Loucy (cell line): Measurements from ENCODE around the gene AGK.
A peak's percentile ranks its signal among the peaks of the same experiment; 100 is the strongest.

ENCODE experiments used
- H2AFZ ChIP-seq: fragments of 200-600 bp; sonication (generic); 2 replicates; pipeline ENCODE4 v1.6.0; 2016; ENCODE audit warnings: antibody characterized with exemption, mild to moderate bottlenecking, low read length, moderate library complexity
- H3F3A ChIP-seq: fragments of 200-600 bp; 2 replicates; pipeline ENCODE4 v1.6.0; 2016; ENCODE audit warnings: antibody characterized with exemption, low read depth, mild to moderate bottlenecking
- H3K27me3 ChIP-seq: fragments of 200-600 bp; sonication (generic); 2 replicates; pipeline ENCODE4 v1.6.1; 2014; ENCODE audit warnings: low read length, mild to moderate bottlenecking; ENCODE audit not compliant: insufficient read depth, poor library complexity, severe bottlenecking
- H3K36me3 ChIP-seq: fragments of 200-600 bp; sonication (generic); 2 replicates; pipeline ENCODE4 v1.6.1; 2016; ENCODE audit warnings: low read length; ENCODE audit not compliant: insufficient read depth
- H3K4me1 ChIP-seq: fragments of 200-600 bp; sonication (generic); 2 replicates; pipeline ENCODE4 v1.5.1; 2014; ENCODE audit warnings: low read length, mild to moderate bottlenecking; ENCODE audit not compliant: insufficient read depth, poor library complexity, severe bottlenecking
- H3K4me2 ChIP-seq: fragments of 200-600 bp; sonication (generic); 2 replicates; pipeline ENCODE4 v1.6.0; 2014; ENCODE audit warnings: antibody characterized with exemption, low read length, low read depth, mild to moderate bottlenecking; ENCODE audit not compliant: poor library complexity, severe bottlenecking
- H3K4me3 ChIP-seq: fragments of 200-600 bp; sonication (generic); 2 replicates; pipeline ENCODE4 v1.5.1; 2014; ENCODE audit warnings: low read length, mild to moderate bottlenecking, mixed read lengths; ENCODE audit not compliant: poor library complexity, severe bottlenecking
- H3K79me2 ChIP-seq: fragments of 200-600 bp; sonication (generic); 2 replicates; pipeline ENCODE4 v1.6.1; 2014; ENCODE audit warnings: low read length; ENCODE audit not compliant: insufficient read depth
- H3K9ac ChIP-seq: fragments of 200-600 bp; sonication (generic); 2 replicates; pipeline ENCODE4 v1.6.0; 2014; ENCODE audit warnings: mild to moderate bottlenecking, low read depth, low read length, moderate library complexity; ENCODE audit not compliant: poor library complexity, severe bottlenecking
- H3K9me2 ChIP-seq: fragments of 200-600 bp; sonication (generic); replicated peaks from 2 replicates; pipeline ENCODE4 v1.6.1; 2016; ENCODE audit warnings: low read depth, low read length, mixed read lengths
- H3K9me3 ChIP-seq: fragments of 200-600 bp; sonication (generic); 2 replicates; pipeline ENCODE4 v1.6.1; 2014; ENCODE audit warnings: mild to moderate bottlenecking, antibody characterized with exemption, low read length, low read depth; ENCODE audit not compliant: insufficient read depth
- H4K20me1 ChIP-seq: fragments of 200-600 bp; sonication (generic); 2 replicates; pipeline ENCODE4 v1.6.0; 2014; ENCODE audit warnings: antibody characterized with exemption, low read length, mild to moderate bottlenecking; ENCODE audit not compliant: insufficient read depth, poor library complexity, severe bottlenecking
- CTCF ChIP-seq: fragments of 200-600 bp; sonication (generic); conservative IDR thresholded peaks from 2 replicates; pipeline ENCODE4 v1.5.1; 2014; ENCODE audit warnings: mild to moderate bottlenecking, antibody characterized with exemption, low read length
- EZH2phosphoT487 ChIP-seq: fragments of 200-600 bp; IDR thresholded peaks from 2 replicates; pipeline ENCODE4 v1.6.1; 2018; ENCODE audit warnings: antibody characterized with exemption, mild to moderate bottlenecking, moderate library complexity, borderline replicate concordance

Gene AGK

GRCh38 chr7:141701489-141702046, 150.4 kb downstream of the AGK start:
- H2AFZ ChIP-seq: peak overlapping the region; percentile 89
- peak overlapping the region; percentile 55 for H3K9ac ChIP-seq
- no peak for TF ChIP-seq EZH2phosphoT487
- no peak for TF ChIP-seq CTCF
- H3K4me3 ChIP-seq: peak overlapping the region; percentile 87
- H3K9me3 ChIP-seq: no peaks in the 10 kb centered on the region
- H3K4me2 ChIP-seq: no peak overlapping the region
- H3F3A ChIP-seq: no peaks in the 10 kb centered on the region
- H3K4me1 ChIP-seq: peaks cover 45% of the 10 kb centered on the region
- no peaks in the 10 kb centered on the region for H3K27me3 ChIP-seq
- H3K79me2 ChIP-seq: peaks cover 38% of the 10 kb centered on the region; the same call in 1 of the 2 replicates
- H3K9me2 ChIP-seq: no peaks in the 10 kb centered on the region
- peaks cover 17% of the 10 kb centered on the region for H4K20me1 ChIP-seq
- H3K36me3 ChIP-seq: no peaks in the 10 kb centered on the region

- TF ChIP-seq CTCF: no peak
- TF ChIP-seq EZH2phosphoT487: no peak
- peak within 1 kb of the TSS; percentile 87 for H3K4me3 ChIP-seq
Observed at GRCh38 chr7:141702047-141702567, 150.9 kb downstream of the AGK start, which contains the start of gene DENND11. TSS of gene DENND11 (minus strand) at chr7:141702166. CDS start at chr7:141702153, 13 bp downstream.

GRCh38 chr7:141702892-141703291, 151.7 kb downstream of the AGK start:
- TF ChIP-seq EZH2phosphoT487 (no peak), CTCF (no peak)
- H3F3A ChIP-seq: no peaks in the 10 kb centered on the region
- peaks cover 9% of the 10 kb centered on the region for H4K20me1 ChIP-seq
- peaks cover 26% of the 10 kb centered on the region; the same call in 1 of the 2 replicates for H3K79me2 ChIP-seq
- no peak overlapping the region for H3K9ac ChIP-seq
- H3K4me2 ChIP-seq: peak overlapping the region; percentile 83
- H3K27me3 ChIP-seq: no peaks in the 10 kb centered on the region
- H3K9me2 ChIP-seq: no peaks in the 10 kb centered on the region
- H3K36me3 ChIP-seq: no peaks in the 10 kb centered on the region
- peaks cover 32% of the 10 kb centered on the region for H3K4me1 ChIP-seq
- no peak overlapping the region for H2AFZ ChIP-seq
- H3K9me3 ChIP-seq: no peaks in the 10 kb centered on the region
- H3K4me3 ChIP-seq: no peak overlapping the region

More at GRCh38 chr7:141702047-141702567, 150.9 kb downstream of the AGK start, which contains the start of gene DENND11:
- Histone ChIP-seq H3K9me2 (no peaks in the 10 kb centered on the region), H3K27me3 (no peaks in the 10 kb centered on the region), H3K9me3 (no peaks in the 10 kb centered on the region), H3K4me2 (peak within 1 kb of the TSS; percentile 90), H3K79me2 (peaks cover 32% of the 10 kb centered on the region; the same call in 1 of the 2 replicates), H2AFZ (peak within 1 kb of the TSS; percentile 89), H3F3A (no peaks in the 10 kb centered on the region), H3K9ac (peak within 1 kb of the TSS; percentile 58), H4K20me1 (peaks cover 17% of the 10 kb centered on the region), H3K36me3 (no peaks in the 10 kb centered on the region), H3K4me1 (peaks cover 40% of the 10 kb centered on the region)
